HG03159 (cell line): ENCODE measurements around the gene NELL1.

ENCODE experiments used
- ATAC-seq: cut with Tn5 transposase; IDR thresholded peaks from one replicate; pipeline ENCODE4 v1.9.1; 2021; ENCODE audit warnings: mild to moderate bottlenecking, moderate library complexity; ENCODE audit not compliant: unreplicated experiment

NELL1 gene

DNA sequence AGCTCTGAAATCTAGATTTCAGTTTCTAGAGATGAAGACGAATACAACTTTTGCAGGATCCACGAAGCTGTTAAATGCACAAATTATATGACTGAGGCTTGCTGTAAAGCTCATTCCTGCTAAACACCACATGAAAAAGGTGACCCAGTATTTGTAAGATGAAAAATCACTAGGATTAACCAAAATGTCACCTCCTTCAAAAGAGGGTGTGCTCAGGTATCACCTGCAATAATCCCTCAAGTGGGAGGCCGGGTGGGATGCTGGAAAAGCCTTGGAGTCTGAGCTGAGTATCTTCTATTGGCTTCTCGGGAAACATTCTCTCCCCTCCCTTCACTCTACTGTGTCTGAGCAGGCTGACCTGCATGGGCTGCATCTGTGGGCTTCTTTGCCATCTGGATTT is 195.8 kb downstream of the NELL1 start:
- no peak for ATAC-seq

DNA sequence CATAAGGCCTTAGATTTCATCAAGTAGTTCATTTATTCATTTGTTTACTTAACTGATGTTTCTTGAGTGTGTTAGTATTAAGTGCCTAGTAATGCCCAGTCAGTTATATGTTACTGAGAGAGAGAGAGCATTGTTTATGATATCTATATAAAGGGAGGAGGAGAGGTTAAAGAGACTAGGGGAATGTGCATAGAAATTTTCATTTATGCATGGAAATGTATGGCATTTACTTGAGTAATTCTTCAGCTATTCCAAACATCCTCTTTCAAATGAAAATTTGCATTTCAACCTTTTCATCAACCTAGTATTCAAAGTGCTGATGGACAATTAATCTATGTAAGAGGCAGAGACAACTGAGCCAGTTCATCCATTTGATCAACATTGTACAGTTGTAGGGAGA is 199.7 kb downstream of the NELL1 start:
- no peak for ATAC-seq

DNA sequence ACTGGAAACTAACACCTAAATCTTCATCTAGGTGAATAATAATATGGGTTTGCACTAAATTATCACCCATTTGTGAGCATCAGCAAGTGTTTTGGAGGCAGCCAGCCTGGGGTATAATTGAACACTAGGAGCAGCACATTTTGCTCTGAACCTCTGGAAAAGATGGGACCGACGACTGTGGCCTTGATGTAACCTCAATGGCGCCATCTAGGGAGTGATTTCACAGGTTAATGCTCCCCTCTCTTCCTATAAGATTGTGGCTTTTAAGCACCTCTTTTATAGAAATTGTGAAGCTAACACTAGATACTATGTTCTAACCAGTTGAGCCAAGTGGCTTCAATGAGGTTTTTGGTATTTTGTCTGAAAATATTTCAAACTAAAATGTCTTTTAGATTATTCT is 203.7 kb downstream of the NELL1 start:
- ATAC-seq, result no peak

DNA sequence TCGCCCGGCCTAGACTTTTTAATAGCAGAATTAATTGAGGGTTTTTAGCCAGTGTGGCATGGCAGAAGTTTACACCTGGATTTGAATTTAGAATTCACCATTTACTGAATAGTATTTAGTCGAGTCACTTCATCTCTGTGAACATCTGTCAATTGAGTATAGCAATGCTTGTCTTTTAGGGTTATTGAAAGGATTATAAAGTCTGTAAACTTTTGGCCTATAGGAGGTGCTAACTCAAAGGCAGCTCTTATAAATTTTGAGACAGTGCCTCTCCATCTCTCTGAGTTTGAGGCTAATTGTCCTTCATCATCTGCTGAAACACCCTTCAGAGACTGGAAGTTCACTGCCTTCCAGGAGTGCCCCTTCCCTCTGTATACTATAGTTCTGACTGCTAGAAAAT is 205.0 kb downstream of the NELL1 start:
- ATAC-seq, result no peak

DNA sequence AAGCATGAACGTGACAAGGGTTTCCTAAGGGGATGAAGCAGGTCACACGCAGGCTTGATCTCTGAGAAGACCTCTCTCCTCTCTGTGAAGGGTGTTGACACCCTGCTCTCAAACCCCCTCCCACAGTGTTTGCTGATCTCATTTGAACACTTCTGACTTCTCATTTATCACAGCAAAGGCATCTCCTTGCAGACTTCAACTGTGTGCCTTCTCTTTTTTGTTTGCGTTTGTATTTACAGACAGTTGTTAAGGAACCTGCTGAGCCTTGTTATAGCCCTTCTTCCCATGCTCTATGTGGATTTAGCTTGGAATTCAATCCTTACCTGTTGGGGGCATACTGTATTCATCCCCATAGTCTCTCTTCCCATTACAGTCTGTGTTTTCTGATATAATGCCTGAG is 206.5 kb downstream of the NELL1 start:
- ATAC-seq, result no peak

DNA sequence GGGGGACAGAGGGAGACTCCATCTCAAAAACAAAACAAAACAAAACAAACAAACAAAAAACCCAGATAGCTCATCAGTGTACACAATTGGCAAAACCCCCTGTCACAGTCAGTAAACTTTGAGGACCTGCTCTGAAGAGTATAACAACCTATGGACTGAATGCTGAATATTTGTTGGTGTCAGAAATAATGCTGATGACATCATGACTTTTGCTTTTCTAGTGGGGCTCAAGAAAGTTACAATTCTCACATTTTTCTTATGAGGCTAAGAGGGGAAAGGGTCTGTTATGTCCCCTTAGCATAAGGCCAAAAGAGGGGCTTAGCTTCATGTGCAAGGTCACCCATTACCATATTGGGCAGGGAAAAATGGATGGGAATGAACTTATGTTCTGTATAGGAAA is 207.4 kb downstream of the NELL1 start:
- ATAC-seq, result no peak

DNA sequence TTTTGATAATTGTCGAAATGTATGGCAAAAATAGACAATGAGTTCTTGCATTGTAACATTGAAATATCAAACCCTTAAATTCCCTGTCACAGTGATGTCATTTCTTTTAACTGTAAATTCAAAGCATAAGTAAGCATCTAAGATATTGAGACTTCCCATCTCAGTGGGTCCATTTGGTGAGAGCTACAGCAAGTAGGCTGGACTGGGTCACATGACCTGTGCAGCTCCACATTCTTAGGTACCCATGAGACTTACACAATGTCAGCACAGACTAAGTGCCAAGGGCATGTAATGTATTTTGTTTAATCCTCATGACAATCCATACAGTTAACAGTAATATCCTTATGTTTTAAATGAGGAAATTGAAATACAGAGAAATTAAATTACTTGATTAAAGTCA is 210.7 kb downstream of the NELL1 start:
- ATAC-seq, result no peak

DNA sequence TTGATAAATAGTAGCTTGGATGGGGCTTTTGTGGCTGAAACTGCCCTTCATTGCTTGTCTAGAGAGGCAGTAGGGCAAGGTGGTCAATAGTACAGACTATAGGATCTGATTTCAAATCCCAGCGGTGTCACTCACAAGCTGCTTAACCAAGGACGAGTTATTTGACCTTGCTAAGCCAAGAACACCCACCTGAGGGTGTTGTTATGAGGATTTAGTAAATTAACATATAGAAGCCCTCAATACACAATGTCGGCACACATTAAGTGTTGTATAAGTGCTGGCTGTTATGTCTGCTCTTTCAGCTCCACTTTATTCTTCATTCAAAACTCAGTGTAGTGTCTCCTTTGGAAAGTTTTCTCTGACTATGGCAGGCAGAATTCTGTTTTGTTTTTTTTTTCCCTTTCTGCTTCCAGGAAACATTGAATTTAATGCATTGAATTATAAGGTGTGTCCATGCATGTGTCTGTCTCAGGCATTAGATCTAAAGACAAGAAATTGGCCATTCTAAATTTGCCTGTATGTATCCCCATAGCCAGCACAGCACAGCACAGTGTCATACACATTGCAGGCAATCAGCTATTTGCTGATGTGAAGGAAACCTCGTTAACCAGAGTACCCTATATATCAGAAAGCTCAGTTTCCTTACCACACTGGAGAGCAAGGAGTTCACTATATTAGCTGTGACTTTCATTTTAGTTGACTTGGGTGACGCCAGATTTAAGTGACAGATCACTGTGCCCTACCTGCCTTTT is 212.1 kb downstream of the NELL1 start:
- no peak for ATAC-seq

DNA sequence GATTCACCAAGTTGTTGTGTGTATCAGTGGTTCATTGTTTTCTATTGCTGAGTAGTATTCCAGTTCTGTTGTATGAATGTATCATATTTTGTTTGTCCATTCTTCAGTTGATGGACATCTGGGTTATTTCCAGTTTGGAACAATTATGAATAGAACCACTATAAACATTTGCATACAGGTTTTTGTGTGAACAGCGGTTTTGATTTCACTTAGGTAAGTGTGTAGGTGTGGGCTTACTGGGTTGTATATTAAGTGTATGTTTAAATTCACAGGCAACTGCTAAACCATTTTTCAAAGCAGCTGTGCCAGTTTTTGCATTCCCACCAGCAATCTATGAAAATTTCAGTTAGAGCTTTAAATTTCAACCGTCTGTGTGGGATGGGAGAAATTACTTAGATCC is 217.8 kb downstream of the NELL1 start:
- no peak for ATAC-seq

DNA sequence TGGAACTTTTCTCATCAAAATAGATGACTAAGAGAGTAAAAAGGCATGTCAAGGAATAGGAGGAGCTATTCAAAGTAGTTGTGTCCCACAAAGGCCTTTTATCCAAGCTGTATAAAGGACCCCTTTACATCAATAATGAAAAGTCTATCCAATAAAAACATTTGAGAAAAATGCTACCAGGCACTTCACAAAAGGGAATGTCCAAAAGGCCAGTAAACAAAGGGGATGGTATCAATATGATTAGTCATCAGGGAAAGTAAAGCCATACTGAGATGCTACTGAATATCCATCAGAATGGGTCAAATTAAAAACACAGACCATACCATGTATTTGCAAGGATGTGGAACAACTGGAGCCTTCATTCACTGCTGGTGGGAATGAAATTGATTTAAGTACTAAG is 224.9 kb downstream of the NELL1 start:
- no peak for ATAC-seq

DNA sequence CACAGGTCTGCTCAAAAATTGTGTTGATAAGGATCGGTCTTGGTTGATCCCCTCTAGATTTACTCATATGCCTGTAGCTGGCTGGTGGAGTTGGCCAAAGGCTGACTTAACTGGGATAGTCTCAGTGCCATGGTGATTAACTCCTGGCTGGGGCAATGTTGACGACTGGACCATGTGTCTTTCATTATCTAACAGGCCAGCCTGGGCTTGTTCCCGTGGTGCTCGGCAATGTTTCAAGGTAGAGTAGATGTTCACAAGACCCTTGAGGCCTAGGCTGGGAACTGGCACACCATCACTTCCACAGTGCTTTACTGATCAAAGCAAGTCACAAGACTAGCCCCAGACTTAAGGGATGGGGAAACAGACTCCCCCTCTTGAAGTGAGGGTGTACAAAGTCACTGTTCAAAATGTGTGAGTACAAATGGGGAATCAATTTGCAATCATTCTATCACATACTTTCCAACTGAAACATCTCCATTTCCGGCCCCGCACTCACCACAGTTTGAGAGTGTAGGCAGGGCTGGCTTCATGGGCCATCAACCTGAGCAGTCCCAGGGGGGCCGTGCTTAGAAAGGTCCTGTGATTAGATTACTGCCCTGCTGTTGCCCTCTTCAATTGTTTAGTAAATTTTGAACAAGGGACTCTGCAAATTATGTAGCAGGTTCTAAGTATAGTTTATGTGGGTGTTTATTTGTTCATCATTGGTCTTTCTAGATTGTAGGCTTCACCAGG is 240.8 kb downstream of the NELL1 start:
- no peak for ATAC-seq

DNA sequence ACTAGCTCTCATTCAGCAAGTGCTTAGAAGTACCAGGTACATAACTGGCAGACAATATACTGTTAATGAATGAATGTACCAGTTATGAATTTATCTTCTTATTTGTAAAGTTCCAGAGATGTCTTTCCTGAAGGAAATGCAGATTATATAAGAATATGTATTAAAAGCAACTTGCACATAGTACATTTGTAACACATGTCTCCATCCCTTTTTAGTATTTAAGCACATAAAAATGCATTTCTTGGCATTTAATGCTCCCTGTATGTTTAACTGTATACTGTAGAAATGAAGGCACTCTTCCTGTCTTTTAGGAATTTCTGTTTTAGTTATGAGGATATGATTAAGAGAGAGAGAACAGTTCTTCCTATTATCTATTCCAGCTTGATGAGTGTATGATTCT is 241.3 kb downstream of the NELL1 start:
- no peak for ATAC-seq

DNA sequence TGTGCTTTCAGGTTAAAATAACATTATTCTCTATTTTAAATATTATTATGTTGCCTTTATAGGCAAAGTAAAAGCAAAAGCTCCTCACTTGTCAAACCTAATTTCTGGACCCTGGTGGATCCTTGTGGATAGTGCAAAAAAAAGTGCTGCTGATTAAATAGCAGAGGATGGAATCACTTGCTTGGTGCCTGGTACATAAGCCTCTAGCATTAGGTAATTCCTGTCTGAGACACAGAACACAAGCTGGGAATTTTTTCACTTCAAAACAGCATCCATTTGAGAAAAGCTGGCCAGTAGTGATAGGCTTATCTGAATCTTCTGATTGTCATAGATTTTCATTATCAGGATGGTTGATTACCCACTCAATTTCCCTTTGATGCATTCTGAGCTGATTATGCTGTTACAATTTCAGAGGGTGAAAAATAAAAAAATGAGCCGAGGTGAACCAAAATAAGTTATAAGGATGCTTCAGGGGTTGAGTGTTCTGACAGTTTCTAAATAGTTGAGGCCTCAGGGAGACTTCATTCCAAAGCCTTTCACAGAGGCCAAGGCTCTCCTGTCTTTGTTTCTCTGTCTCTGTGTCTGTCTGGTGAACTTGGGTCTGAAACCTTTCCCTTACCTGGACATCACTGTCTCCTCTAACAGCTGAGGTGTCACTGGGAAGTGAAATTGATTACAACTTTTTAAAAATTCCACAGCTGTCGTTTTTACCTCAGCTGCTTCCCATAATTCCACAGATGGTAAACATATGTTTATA is 242.9 kb downstream of the NELL1 start:
- ATAC-seq, result no peak

DNA sequence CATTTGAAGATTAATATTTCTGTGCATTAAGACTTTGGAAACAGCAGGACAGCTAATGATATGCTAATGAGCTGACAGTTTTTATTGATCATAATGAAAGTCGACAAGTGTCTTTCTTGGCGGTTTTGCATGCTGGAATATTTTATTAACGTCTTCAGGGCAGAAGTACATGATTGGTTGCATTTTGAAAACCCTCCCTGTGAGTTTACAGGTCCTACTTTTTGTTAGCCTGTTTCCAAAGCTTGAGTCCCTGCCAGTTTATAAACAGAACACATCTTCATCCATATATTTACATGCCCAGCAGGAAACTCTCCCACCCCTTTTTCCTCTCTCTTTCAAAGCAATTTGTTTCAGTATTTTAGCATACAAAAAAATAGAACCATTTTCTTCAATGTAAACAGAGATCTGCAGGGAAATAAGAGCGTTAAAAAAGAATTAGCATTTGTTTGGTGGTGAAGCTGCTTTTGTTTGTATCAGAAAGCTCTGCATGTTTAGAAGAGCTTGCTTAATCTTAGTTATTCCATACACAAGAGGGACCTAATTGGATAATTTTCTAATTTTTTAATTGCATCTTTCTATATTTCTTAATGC is 243.6 kb downstream of the NELL1 start:
- no peak for ATAC-seq

DNA sequence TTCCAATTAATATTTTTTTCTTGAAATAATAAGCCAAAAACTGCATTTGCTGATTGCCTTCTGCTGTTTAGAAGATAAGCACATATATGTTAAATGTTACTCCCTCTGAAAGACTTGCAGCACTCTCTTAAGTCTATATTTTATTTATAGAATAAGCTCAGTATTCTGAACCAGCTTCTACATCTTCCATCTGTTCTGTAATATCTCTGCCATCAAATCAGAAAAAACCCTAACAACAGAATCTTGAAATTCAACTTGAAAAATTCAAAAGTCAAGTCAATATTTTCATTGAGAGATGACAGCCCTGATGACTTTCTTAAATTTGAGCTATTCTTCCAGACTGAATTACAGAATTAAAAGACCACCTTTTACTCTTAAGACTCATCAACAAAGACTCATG is 247.9 kb downstream of the NELL1 start:
- ATAC-seq, result no peak

DNA sequence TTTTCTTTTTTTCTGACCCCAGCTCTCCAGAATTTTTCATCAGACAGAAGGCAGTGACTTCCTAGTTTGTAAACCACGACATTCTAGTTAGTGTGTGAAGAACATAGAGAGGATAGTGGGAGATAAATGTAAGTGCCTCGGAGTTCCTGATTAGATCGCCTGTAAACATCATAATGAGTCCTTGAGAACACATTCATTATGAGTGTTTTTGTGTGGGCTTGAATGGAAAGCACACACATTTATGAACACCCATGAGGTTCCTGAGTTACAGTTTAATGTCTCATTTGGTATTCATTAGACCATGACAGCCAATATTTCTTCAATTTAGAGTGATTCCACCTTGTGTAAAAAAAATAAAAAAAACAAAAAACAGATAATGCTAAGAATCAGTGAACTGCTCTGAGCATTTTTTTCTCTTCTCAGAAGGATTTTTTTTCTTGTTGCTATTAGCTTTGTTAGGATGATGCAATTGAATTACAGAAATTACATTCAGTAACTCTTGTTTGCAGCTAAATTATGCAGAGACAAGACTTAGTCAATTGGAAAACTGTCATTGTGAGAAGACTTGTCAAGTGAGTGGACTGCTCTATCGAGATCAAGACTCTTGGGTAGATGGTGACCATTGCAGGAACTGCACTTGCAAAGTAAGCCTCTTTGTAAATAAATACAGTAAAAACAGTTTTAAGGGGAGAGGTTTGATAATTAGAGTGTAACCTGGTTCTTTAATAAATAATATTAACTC is 257.6 kb downstream of the NELL1 start:
- ATAC-seq, result no peak

DNA sequence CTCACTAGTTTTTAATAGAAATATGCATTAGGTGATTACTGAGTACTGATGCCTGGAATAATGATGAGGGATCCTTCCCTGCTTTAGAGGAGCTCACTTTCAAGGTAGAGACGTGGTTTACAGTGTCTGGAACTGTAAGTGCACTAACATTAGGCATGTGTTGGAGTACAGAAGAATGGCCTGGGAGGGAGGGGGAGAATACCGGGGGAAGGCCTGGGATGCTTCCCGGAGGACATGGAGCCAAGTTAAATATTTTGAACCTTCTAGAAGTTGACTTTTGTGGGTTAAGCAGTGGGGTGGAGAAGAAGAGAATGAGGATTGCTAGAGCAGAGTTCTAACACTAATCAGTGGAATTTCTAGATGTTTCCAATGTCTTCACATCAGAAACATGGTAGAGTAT is 261.6 kb downstream of the NELL1 start:
- no peak for ATAC-seq

DNA sequence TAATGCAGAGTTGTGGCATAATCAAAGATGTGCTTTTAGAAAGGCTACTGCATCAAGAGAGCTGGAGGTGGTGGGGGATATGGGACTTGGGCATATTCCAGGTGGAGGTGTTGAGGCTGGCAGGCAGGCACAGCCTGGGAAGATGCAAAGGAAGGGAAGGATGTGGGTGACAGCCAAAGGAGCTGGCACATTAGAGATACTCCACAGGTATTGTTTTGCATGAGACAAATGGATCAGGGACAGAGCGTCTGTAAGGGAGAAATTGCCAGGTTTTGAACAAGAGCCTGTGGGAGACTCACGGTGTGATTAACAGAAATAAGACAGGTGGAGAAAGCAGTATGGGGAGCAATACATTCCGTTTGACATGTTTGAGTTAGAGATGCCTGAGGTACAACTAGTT is 263.7 kb downstream of the NELL1 start:
- ATAC-seq, result no peak

DNA sequence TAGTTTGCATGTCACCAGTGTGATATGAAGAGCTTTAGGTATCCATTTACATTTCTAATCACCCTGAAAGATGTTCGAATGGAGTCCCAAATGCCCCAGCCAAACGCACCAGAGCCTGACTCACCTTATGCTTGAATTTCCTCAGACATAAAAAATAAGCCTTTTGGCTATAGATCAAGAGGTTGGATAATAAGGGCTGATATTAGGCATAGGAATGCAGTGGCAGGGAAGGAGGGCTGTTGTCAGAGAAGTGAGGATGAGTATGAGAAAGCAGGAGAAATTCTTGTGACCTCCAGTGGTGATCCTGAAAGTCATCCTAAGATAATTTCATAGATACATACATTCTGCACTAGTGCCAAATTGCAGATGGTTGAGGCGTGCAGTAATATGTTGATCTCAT is 264.6 kb downstream of the NELL1 start:
- no peak for ATAC-seq

DNA sequence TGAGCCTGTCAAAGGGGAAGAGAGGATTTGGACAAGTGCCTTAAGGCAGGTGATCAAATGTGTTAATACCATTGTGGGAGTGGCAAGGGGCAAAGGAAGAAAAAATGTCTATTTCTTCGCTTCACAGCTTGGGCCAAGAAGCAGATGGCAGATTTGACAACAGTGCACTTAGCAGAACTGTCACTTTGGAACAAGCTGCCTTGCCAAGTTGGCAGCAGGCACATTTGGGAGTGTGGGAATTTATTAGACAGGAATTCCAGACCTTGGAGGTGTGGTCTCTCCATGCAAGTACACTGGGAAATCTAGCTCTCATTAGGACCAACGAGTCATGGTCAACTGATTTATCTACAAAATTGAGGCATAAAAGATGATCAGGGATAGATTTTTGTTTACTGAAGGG is 265.1 kb downstream of the NELL1 start:
- ATAC-seq, result no peak

DNA sequence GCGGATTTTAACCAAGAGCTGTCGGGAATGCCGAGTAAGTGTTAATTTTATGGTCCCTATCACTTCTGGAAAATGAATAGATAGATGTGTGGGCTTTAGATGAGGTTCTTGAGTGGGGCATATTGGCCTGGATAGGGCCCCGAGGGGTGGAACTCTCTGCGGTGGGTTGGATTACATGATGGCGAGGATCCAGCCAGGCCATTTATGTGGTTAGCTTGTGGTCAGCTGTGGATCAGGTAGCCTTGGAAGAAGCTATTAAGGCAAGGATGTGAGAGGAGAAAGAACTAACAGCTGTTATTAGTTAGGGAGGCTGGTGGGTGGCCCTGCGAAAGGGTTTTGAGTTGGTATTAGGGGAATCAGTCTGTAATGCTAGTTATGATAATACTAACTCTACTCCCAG is 268.4 kb downstream of the NELL1 start:
- ATAC-seq, result no peak
